GM21447 (cell line): ENCODE results near the gene TTLL1.
A peak's percentile ranks its signal among the peaks of the same experiment; 100 is the strongest.

ENCODE experiments used
- ATAC-seq: cut with Tn5 transposase; IDR thresholded peaks from one replicate; pipeline ENCODE4 v1.9.1; 2021; ENCODE audit not compliant: unreplicated experiment

The TTLL1 gene

DNA sequence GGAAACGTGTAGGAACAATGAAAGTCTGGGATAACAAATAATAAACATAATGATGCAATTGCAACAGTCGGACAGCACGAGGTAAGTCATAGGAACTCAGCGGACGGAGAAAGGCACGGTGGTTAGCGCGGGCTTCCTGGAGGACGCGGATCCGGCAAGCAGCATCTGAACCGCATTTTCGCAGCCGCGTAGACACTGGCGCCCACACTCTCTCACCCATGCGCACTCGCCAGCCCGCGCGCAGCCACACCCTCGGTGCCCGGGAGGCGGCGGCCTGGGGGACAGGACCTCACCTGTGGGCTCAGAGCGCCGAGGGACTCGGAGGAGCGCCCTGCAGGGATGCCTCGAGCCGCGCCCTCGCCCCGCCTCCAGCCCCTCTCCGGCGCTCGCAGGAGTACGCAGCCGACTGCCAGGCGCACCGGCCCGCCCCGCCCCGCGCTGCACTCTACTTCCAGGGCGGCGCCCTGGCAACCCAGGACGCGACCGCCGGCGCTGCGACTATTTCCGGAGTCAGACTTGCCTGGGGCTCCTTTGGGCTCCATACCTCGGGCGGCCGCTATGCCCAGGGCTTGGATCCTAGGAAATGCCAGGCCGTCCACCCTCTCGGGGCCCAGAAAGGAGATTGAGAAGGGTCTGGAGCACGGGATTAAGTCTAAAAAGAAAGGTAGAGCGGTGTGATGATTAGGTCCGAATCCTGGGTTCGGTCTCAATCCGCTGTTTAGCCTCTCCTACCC lies at the start of gene TTLL1:
Gene TTLL1 (minus strand): TSS at position 408 of the 734 bp plus-strand sequence. CDS start 13,805 bp downstream, outside the sequence.
- ATAC-seq, result peak; percentile 68

DNA sequence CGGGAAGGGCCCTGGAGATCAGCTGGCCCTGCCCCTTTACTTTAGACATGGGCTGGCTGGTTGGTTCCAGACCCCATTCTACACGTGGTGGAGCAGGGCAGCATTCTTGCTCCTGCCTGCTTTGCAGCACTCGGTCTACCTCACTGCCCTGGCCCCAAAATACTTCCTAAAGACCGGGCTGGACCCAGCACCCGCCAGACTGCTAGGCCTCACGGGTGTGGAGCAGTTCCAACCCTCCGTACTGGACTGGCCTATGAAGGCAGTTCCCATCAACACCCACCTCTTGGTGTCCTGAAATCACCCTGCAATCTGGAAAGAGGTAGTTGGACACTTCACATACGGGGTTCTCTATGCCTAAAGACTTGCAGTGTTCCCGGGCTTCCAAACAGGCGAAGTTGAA lies 47.6 kb upstream of the TTLL1 start:
- ATAC-seq, result no peak

DNA sequence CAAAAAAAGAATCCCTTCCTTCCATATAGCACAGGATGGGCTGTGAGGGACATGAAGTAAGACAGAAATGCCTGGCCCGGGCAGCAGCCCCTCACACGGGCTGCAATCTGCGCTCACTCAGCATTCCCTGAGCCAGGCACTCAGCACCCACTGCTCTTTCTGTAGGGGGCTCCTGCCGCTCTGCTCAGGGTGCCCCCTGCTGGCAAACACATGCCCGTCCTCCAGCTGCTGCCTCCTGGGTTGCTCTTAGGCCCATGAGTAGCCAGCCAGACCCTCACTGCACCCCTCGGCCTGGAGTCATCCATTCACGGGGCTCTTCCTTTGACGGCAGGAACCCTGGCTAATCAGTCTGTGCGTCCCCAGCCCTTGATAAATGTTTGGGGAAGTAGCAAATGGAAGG lies 47.1 kb upstream of the TTLL1 start:
- no peak for ATAC-seq

DNA sequence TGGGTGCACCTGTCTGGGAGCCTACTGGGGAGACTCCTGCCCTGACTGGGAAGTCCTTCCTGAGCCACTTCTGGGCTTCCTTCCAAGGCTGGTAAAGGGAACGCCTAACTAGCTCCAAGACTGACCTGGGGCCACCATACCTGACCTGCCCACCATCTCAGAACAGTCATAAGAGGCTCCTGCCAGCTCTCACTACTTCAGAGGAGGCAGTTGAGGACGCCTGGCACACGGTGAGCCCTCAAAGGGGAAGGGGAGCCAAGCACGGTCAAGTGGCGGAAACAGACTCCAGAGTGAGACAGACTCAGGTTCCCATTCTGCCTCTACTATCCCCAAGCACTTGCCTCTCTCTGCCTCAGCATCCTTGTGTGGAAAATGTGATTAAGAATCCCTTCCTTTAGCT lies 46.4 kb upstream of the TTLL1 start:
- no peak for ATAC-seq

DNA sequence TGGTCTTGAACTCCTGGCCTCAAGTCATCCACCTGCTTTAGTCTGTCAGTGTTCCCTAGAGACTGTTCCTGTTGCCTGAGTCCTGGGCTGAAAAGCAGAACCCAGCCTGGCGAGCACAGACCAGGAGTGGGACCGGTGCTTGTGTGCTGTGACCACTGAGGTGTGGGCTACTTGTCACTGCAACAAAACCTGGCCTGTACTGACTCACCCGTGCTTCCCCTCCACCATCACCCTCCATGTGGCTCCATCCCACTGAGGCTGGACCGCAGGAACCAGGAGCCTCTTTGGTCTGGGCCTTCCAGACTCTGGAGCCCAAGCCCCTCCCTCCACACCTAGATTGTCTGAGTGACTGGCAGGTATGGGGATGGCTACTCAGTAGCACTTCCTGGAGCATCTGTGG lies 45.4 kb upstream of the TTLL1 start:
- no peak for ATAC-seq

DNA sequence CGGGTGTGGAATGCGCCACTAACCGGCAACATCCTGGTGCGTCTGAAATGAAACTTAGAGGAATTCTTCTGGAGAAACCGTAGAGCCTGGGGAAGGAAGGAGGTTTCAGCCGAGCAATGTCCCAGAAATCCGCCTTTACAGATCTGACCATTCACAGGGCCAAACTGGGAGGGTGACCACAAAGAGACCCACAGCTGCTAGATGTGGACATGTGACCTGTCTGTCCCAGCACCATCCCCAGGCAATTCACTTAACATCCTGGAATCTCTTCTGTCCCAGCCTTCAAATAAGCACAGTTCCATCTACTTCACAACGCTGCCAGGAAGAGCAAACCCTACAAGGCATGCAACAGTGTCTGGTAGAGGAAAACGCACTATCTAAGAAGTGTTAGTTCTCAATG lies 44.2 kb upstream of the TTLL1 start:
- no peak for ATAC-seq

DNA sequence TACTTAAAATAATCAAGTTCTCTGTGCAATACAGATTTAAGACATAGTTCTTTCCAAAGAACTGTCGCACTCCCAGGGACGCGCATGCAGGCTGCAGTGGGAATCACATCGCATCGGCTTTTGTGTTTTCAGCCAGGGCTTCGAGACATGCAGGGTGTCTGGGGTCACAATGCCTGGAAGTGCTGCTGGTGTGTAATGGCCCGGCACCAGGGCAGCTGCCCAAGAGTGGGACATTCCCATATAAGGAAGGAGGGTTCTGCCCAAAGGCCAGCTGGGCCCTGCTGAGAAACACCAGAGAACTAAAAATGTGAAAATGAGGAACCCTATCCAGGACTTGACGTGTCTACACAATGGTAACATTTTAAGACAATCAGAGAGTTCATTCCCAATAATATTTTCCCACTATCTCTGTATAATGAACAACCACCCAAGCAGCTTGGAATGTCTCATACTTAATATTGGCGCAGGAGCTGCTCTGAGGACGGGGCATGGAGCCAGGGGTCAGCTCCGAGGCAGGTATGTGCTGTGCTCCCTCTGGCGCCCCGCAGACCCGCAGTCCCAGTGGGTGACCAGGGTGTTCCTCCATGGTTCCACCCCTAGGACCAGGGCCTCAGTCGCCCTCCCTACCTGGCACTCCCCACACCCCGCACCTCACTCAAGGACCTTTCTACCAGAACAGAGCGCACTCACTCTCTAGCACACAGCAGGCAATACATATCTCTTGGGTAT lies 42.7 kb upstream of the TTLL1 start:
- no peak for ATAC-seq

DNA sequence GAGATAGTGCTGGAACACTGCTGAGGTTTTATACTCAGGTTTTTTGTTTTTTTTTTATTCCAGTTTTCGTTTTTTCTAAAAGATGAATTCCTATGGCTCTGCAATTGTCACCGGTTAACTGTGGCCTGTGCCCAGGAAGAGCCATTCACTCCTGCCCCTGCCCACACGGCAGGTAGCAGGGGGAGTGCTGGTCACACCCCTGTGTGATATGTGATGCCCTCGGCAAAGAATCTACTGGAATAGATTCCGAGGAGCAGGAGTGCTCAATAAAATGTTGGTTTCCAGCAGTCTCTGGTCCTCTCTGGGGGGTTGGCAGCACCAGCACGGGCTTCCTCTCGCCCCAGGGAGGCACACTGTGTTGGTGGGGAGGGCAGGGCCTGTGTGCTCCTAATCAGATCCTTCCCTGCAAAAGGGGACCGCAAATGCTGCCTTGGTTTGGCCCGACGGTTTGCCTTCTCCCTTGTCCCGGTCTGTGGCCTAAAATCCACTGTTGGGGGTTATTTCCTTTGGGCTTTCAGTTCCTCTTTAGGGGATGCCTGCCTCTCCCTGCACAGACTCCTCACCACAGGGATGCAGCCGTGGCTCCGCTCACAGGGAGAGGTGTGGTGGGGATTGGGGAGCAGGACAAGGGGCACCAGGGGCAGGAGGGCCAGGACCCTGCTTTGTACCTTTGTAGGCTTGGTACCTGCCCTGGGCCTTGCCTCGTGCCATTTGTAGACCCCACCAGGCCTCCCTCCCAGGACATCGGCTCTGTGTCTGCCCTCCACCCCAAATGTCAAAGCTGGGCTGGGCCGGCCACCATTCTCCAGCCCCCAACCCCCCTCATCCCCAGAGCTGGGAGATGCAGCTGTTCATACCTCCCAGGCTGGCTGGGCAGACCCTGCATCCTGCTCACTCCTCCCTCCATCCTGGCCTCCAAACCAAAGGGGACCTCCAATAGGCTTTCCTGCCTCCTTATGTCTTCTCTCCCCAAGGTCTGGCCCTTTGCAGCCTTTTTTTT lies 40.5 kb upstream of the TTLL1 start:
- no peak for ATAC-seq

DNA sequence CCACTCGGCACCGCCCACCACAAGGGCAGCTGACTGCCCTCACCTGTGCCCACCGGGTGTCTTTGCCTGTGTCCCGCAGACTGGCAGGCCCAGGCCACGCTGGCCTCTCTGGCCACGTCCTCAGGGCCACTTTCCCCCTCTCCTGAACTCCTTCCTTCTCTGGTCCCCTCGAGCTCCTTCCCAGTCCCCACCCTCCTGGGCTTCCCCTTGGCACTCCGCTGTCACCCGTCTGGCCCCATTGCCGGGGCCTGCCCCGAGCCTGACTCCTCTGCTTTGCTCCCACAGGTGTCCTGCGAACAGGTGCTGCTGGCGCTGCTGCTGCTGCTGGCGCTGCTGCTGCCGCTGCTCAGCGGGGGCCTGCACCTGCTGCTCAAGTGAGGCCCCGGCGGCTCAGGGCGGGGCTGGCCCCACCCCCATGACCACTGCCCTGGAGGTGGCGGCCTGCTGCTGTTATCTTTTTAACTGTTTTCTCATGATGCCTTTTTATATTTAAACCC lies 39.8 kb upstream of the TTLL1 start:
- ATAC-seq, result no peak

DNA sequence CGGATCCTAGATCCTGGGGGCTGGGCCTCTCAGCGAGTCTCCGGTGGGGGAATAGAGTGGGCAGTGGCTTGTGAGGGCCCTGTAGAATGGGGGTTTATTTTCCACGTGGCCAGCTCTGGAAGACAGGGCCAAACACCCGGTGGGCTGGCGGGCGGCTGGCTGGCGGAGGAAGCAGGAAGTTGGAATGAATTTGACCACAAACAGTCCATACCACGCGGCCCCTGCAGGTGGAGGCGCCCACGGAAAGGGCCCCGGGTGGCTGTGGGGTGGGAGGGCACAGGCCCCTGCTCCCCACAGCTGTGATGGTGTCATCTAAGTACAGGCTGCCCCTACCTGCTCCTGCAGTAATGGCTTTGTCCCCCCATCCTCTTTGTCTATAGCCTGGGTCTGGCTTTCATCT lies 38.9 kb upstream of the TTLL1 start:
- ATAC-seq, result no peak

DNA sequence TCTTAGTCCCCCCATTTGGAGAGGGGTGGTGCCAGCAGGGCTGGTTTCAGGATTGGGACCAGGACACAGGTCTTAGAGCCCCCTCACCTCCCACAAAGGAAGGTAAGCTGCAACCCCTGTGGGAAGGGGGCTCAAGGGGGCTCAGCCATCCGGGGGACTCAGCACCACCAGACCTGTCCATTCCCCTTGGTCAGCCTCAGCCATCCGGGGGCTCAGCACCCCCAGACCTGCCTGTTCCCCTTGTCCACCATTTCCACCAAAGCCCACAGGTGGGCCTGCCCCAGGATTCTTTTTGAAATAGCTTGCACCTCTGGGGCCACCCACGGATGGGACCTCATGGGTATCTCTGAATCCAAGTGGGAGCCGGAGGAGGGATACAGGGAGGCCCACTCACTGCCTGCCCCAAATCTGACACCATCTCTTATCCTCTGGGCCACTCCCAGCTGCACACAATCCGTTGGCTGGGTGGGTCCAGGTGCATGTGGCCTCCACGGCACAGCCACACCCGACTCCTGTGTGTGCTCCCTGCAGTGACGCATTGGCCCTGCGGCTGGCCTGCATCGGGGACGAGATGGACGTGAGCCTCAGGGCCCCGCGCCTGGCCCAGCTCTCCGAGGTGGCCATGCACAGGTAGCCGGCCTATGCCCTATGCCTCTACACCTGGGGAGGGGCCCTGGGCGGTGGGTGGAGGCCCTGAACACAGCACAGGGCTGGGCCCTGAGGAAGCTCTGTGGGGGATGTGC lies 38.1 kb upstream of the TTLL1 start:
- no peak for ATAC-seq

DNA sequence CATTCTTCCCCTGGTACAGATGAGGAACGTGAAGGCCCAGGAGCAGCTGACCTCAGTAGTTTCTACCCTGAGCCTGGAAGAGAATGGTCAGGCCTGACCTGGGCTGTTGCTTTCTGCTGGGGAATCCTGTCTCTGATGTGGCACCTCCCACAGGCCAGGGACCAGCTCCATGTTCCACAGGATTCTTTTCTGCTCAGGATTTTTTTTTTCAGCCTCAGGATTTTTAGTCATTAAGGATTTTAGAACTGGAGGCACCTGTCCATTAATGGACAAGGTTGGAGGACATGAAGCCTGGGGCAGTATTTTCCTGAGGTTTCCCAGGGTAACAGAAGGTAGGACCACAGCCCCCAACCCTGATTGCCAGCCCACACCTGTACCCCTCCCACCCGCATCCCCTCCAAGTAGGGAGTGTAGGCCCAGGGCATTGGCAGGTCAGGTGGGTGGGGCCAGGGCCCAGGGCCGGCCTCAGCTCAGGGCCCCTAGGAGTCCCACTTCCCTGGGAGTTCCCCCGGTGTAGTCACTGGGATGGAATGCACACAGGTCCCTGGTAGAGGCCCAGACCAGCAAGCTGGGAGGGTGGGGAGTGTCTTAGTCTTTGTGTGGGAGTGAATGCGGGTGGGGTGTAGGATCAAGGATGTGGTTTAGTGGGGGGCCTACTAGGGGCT lies 37.4 kb upstream of the TTLL1 start:
- no peak for ATAC-seq

DNA sequence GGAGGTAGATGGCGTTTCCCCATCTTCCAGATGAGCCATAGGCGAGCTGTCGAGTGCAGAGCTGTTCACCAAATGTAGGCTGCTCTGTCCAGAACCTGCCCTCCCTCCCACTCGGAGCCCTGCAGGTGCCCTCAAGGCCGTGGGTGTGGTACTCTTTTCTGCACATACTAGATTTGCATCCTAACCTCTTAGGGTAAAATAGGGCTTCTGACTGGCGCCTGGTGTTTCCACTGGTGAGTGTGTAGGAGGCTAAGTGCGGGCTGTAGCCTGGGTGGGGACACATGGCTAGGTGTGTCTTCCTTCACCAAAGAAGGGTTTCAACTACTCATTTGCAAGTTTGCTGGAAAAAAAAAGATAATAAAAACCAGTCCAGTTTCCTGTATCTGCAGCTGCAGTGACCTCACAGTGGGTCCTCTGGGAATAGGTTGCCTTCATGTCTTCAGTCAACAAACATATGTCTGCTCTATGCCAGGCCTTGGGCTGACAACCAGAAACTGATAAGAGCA lies 29.8 kb upstream of the TTLL1 start:
- no peak for ATAC-seq

DNA sequence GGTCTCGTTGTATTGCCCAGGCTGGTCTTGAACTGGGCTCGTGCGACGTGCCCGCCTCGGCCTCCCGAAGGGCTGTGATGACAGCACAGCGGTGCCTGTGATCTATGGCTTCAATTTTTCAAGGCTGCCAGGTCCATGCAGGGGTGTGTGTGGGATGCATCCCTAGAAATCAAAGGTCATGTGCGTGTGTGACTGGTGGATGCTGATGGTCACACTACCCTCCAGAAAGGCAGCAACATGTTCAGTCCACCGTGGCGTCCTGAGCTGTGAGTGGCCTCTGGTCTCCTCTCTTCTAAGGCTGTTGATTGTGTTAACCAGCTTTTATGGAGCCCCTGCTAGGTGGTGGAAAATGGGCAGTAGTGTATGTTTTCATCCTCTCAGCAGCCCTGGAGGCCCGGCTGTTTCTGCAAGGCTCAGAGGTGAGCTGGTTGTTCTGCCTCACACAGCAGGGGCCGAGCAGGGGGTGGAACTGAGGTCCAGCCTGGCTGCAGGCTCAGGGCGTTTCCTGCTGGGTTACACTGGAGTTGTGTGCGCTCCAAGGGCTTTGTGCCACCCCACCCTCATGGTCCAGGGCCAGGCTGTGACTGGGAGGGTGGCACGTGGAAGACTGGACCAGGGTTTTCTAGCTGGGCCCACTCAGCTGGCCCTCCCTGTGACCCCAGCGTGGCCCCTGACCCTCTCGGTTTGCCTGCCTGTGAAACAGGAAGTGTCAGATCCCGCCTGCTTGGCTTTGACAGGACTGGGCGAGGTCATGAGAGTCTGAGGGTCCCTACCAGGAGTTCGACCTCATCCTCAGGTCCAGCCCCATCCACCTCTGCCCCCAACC lies 29.0 kb upstream of the TTLL1 start:
- ATAC-seq, result no peak

DNA sequence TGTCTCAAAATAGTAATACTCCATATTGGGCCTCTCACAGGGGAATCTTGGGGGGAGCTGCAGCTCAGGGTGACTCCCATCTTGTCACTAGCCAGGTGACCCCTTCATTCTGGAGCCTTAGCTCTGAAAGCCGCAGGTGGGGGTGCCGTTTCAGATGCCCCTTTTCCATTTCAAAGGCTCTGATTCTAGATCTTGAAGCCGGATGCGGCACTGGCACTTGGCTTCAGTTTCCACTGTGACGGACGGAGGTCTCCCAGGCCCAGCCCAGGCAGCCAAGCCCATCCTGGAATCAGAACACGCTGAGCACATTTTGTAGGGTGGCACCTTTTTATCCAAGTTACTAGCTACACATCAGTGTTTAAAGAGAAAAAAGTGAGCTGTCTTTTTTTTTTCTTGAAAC lies 27.7 kb upstream of the TTLL1 start:
- ATAC-seq, result no peak

DNA sequence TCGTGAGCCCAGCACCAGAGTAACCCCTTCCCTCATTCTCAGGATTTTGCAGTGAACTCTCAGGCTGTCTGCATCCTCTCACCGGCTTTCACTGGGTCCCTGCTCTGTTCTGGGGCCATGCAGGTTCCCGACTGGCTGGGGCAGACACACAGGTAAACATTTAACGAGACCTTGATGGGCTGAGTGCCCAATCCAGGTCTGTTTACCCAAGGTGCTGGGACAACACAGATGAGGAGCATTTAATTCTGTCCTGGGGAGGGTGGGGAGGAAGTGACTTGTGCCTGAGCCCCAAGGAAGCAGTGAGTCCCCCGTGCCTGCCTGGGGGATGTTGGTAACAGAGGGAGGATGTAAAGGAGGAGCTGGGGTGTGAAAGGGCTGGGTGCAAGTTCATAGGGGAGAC lies 25.8 kb upstream of the TTLL1 start:
- no peak for ATAC-seq

DNA sequence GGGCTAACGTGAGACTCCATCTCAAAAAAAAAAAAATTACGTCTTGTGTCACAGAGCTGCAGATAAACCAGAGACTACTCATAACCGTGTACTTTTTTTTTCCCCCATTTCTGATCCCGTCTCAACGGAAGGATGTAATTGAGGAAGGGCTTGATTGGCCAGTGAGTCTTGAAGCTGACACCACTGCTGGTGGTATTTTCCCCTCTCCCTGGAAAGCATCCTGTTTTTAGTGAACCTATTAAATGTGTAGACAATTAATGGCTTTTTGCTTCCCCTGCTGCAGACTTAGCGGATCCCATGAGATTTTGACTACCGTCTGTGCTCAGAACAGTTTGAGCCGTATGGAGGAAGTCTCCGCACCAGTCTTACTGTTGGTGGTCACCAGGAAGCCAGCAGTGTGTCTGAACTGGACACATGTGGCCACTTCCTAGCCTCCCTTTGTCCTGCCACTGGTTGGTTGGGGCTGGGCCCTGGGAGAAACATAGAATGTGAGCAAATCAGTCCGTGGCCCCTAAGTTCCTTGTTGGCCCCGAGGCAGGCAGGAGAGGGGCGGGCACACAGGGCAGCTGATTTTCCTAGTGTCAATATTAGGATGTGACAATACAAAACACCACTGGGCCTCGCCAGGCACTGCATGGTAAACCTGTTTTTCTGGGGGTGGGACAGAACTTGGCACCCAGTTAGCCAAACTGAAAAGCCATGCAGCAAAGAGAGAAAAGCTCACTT lies 24.5 kb upstream of the TTLL1 start:
- no peak for ATAC-seq

DNA sequence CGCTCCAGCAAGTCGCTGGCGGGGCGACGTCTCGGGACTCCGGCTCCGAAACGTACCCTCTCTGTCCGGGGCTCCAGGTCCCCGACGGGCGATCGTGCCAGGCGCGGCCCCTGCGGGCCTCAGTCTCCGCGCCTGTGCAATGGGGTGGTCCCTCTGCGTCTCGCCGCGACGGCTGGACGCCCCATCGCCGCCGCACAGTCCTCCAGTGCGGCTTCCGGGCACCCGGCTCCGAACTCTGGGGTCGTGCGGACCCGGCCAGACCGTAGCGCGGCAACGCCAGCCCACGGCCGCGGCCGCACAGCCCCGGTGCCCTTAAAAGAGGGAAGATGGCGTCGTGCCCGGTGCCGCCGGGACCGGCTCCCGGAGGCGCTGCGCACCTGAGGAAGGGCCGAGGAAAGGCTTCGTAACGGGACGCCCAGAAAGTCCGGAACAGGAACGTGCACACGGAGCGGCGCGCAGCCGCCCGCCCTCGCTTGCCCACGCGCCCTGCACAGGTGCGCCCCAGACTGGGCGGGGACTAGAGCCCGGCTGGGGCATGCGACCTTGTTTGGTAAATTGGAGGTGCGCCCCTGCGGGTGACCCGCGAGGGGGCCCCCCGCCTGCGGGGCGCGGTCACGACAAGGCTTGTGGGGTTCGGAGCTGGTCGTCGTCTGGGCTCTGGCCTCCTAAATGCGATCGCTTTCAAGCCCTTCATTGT lies 21.9 kb upstream of the TTLL1 start:
- no peak for ATAC-seq
